CD14-positive monocyte (primary cell): ENCODE data around the gene TFAP2B. TPM values are rescaled to one million over a fixed set of nuclear protein-coding genes. Genes with fewer than 3 reads are reported as not detected.

Experiments used
- DNase-seq, 3 donors: peaks; one replicate each; pipeline ENCODE4 v3.0.0-alpha.2; 2011 to 2022
- H2AFZ ChIP-seq: 2 replicates; pipeline ENCODE4 v1.6.0; 2012; ENCODE audit warnings: mild to moderate bottlenecking, low read depth, low read length, inconsistent platforms; ENCODE audit not compliant: insufficient read depth, poor library complexity, severe bottlenecking
- H3K27ac ChIP-seq, 2 donors: 1 replicate in 1 of 2; 2 replicates in 1 of 2; pipeline ENCODE4 v1.5.1; 2012 to 2013; ENCODE audit warnings: low read length in 2 of 2, control low read depth in 1 of 2, inconsistent platforms in 1 of 2, low read depth in 1 of 2, mild to moderate bottlenecking in 1 of 2
- H3K27me3 ChIP-seq, 2 donors: one replicate each; pipeline versions ENCODE4 v1.6.0 to v1.6.1; 2011 to 2013; ENCODE audit warnings: low read length in 2 of 2; ENCODE audit not compliant: control insufficient read depth in 2 of 2, insufficient read depth in 2 of 2
- H3K36me3 ChIP-seq, 2 donors: replicated peaks in 1 of 2; 1 replicate in 1 of 2; 2 replicates in 1 of 2; pipeline versions ENCODE4 v1.5.1 to v1.6.1; 2012 to 2013; ENCODE audit warnings: low read length in 2 of 2, control low read depth in 1 of 2, inconsistent platforms in 1 of 2, mild to moderate bottlenecking in 1 of 2; ENCODE audit not compliant: insufficient read depth in 2 of 2, control insufficient read depth in 1 of 2
- H3K4me1 ChIP-seq, 2 donors: 1 replicate in 1 of 2; 2 replicates in 1 of 2; pipeline versions ENCODE4 v1.5.1 to v1.6.1; 2012 to 2013; ENCODE audit warnings: low read length in 2 of 2, control low read depth in 1 of 2, inconsistent platforms in 1 of 2, mild to moderate bottlenecking in 1 of 2, moderate library complexity in 1 of 2; ENCODE audit not compliant: insufficient read depth in 2 of 2, control insufficient read depth in 1 of 2
- H3K4me2 ChIP-seq: replicated peaks from 2 replicates; pipeline ENCODE3; 2012; ENCODE audit warnings: low read length, moderate library complexity, mild to moderate bottlenecking; ENCODE audit not compliant: poor library complexity, severe bottlenecking; ENCODE audit errors: extremely low read depth
- H3K4me3 ChIP-seq, 3 experiments: fragments of 200-600 bp in 1 of 3; sonication (generic) in 1 of 3; replicated peaks in 1 of 3; 1 replicate in 2 of 3; 2 replicates in 1 of 3; pipeline ENCODE4 v1.5.1; 2011 to 2013; ENCODE audit warnings: low read length in 3 of 3, mild to moderate bottlenecking in 3 of 3, control low read depth in 2 of 3, low read depth in 2 of 3, inconsistent platforms in 1 of 3, moderate library complexity in 1 of 3
- H3K79me2 ChIP-seq: 2 replicates; pipeline ENCODE4 v1.6.0; 2012; ENCODE audit warnings: mild to moderate bottlenecking, control low read depth, inconsistent platforms, low read length, moderate library complexity; ENCODE audit not compliant: insufficient read depth
- H3K9ac ChIP-seq: 2 replicates; pipeline ENCODE4 v1.6.0; 2017; ENCODE audit warnings: low read length, mild to moderate bottlenecking; ENCODE audit not compliant: insufficient read depth, poor library complexity, severe bottlenecking
- H3K9me3 ChIP-seq, 2 donors: replicated peaks in 1 of 2; 1 replicate in 1 of 2; 2 replicates in 1 of 2; pipeline versions ENCODE4 v1.5.1 to v1.6.1; 2012 to 2013; ENCODE audit warnings: low read length in 2 of 2, control low read depth in 1 of 2; ENCODE audit not compliant: control insufficient read depth in 1 of 2, insufficient read depth in 1 of 2
- H4K20me1 ChIP-seq: 2 replicates; pipeline ENCODE4 v1.6.0; 2012; ENCODE audit warnings: mild to moderate bottlenecking, low read length, control low read depth, moderate library complexity; ENCODE audit not compliant: insufficient read depth
- H3K27ac Mint-ChIP-seq, 7 donors: one replicate each; pipeline ENCODE4 v1.8.0; 2020; ENCODE audit warnings: mild to moderate bottlenecking in 7 of 7, mixed read lengths in 7 of 7, moderate library complexity in 6 of 7, inconsistent platforms in 2 of 7
- H3K27me3 Mint-ChIP-seq, 3 donors: one replicate each; pipeline ENCODE4 v1.8.0; 2021 to 2022; ENCODE audit warnings: low read depth in 3 of 3, mild to moderate bottlenecking in 3 of 3, mixed read lengths in 3 of 3, moderate library complexity in 3 of 3, inconsistent platforms in 1 of 3
- H3K36me3 Mint-ChIP-seq, 2 donors: one replicate each; pipeline ENCODE4 v1.8.0; 2020; ENCODE audit warnings: mixed read lengths in 2 of 2, inconsistent platforms in 1 of 2, mild to moderate bottlenecking in 1 of 2
- H3K4me1 Mint-ChIP-seq: one replicate; pipeline ENCODE4 v1.8.0; 2020; ENCODE audit warnings: mild to moderate bottlenecking, mixed read lengths
- H3K4me3 Mint-ChIP-seq, 2 donors: one replicate each; pipeline ENCODE4 v1.8.0; 2020; ENCODE audit warnings: mild to moderate bottlenecking in 2 of 2, mixed read lengths in 2 of 2, moderate library complexity in 1 of 2
- H3K9me3 Mint-ChIP-seq, 7 donors: one replicate each; pipeline ENCODE4 v1.8.0; 2020 to 2022; ENCODE audit warnings: mixed read lengths in 7 of 7, mild to moderate bottlenecking in 6 of 7, moderate library complexity in 6 of 7, inconsistent platforms in 2 of 7
- CTCF ChIP-seq: fragments of 200-600 bp; IDR thresholded peaks from one replicate; pipeline ENCODE4 v1.8.0; 2022; ENCODE audit warnings: antibody characterized with exemption, mild to moderate bottlenecking
- whole genome bisulfite sequencing: methylation state at CpG from one replicate; pipeline ENCODE4 v1.1.5; 2013; ENCODE audit warnings: missing lambda C conversion rate; ENCODE audit not compliant: insufficient coverage; 5-methylcytosine and 5-hydroxymethylcytosine counted together
- intact Hi-C, 2 donors: fragments of 100-400 bp; cut with micrococcal nuclease; formaldehyde crosslinking; loops; one replicate each; pipeline versions ENCODE4 v1.15.0 to v1.15.1; 2023
- polyA plus RNA-seq, 3 donors: library from polyadenylated mRNA; depleted of rRNA in 1 of 3; unstranded in 2 of 3; stranded (reverse) in 1 of 3; fragments of 300-500 nt in 2 of 3; fragments of >200 nt in 1 of 3; fragmentation: Illumina TruSeq in 2 of 3; gene quantifications; 1 replicate in 2 of 3; 2 replicates in 1 of 3; pipeline ENCODE4 v1.2.3, GENCODE V29; 2012 to 2021

TFAP2B gene
- polyA plus RNA-seq, 3 donors, result not detected

- H4K20me1 ChIP-seq, result no peaks in the 10 kb centered on the region
- Mint-ChIP-seq H3K4me1 (no peaks in the 10 kb centered on the region), H3K4me3 (peak overlapping the region in 1 of 2 donors; percentile 67), H3K9me3 (peaks cover 0 to 43% (median 34%) of the 10 kb centered on the region in 7 donors), H3K27ac (no peak overlapping the region), H3K27me3 (peaks cover 97 to 100% (median 99%) of the 10 kb centered on the region in 3 donors), H3K36me3 (peaks cover 0 to 3% of the 10 kb centered on the region in 2 donors)
- peaks cover 14 to 82% of the 10 kb centered on the region in 2 donors for H3K9me3 ChIP-seq
- intact Hi-C loops, result no loop called here
- no peaks in the 10 kb centered on the region for H3K79me2 ChIP-seq
- H3K27me3 ChIP-seq, result peaks cover 98 to 99% of the 10 kb centered on the region in 2 donors
- H2AFZ ChIP-seq, result no peak overlapping the region
- no peak overlapping the region for H3K4me2 ChIP-seq
- no peaks in the 10 kb centered on the region for H3K4me1 ChIP-seq
- no peak overlapping the region for H3K9ac ChIP-seq
- no peak overlapping the region for H3K27ac ChIP-seq
- WGBS, result 0% methylated on average over 1 of the region's 8 CpGs
- DNase-seq, result no peak
- TF ChIP-seq CTCF, result no peak
- H3K4me3 ChIP-seq, result no peak overlapping the region
- H3K36me3 ChIP-seq, result no peaks in the 10 kb centered on the region
These were observed 28.1 kb downstream of the TFAP2B start for GRCh38 chr6:50846852-50847155.

- intact Hi-C loops, result no loop called here
- H3K4me1 ChIP-seq, result no peaks in the 10 kb centered on the region
- H3K4me2 ChIP-seq, result no peak overlapping the region
- H3K27me3 Mint-ChIP-seq, result peaks cover 96 to 99% (median 98%) of the 10 kb centered on the region in 3 donors
- H4K20me1 ChIP-seq, result no peaks in the 10 kb centered on the region
- H3K4me1 Mint-ChIP-seq, result no peaks in the 10 kb centered on the region
- H3K36me3 Mint-ChIP-seq, result peaks cover 0 to 3% of the 10 kb centered on the region in 2 donors
- WGBS, result 0% methylated on average over 1 of the region's 7 CpGs
- H3K27ac Mint-ChIP-seq, result no peak overlapping the region
- no peak overlapping the region for H3K9ac ChIP-seq
- H3K36me3 ChIP-seq, result no peaks in the 10 kb centered on the region
- no peak overlapping the region for H3K27ac ChIP-seq
- TF ChIP-seq CTCF, result no peak
- no peak overlapping the region for H3K4me3 ChIP-seq
- H3K9me3 ChIP-seq, result peaks cover 14 to 71% of the 10 kb centered on the region in 2 donors
- DNase-seq, result no peak
- H3K27me3 ChIP-seq, result peaks cover 96 to 97% of the 10 kb centered on the region in 2 donors
- H2AFZ ChIP-seq, result no peak overlapping the region
- H3K4me3 Mint-ChIP-seq, result peak overlapping the region in 1 of 2 donors; percentile 67
- H3K79me2 ChIP-seq, result no peaks in the 10 kb centered on the region
- H3K9me3 Mint-ChIP-seq, result peaks cover 0 to 40% (median 30%) of the 10 kb centered on the region in 7 donors
These were observed 29.4 kb downstream of the TFAP2B start for GRCh38 chr6:50847890-50848594.
